22Rv1 (cell line): ENCODE data around the gene KLRF1.

ENCODE experiments used
- CTCF ChIP-seq: fragments of 450-650 bp; IDR thresholded peaks from 2 replicates; pipeline ENCODE4 v1.5.1; 2017; ENCODE audit warnings: mild to moderate bottlenecking
- ZFX ChIP-seq: fragments of 450-650 bp; IDR thresholded peaks from 2 replicates; pipeline ENCODE4 v1.6.1; 2017; ENCODE audit warnings: antibody characterized with exemption, borderline replicate concordance

GRCh38 chr12:9784326-9784725 lies 43.0 kb upstream of the KLRF1 start:
- TF ChIP-seq CTCF = no peak
- TF ChIP-seq ZFX = no peak
